T-helper 1 cell (primary cell): ENCODE data around the gene NAV2.
"Not testable (repeated sequence)": the region's sequence is repeated elsewhere in the genome, so short reads cannot be mapped to it uniquely, and the experiment has no call there.

ENCODE experiments used
- DNase-seq, 5 donors: peaks; one replicate each; pipeline ENCODE4 v3.0.0-alpha.2; 2012 to 2020

NAV2 gene

GRCh38 chr11:20105427-20105826 is 392.8 kb downstream of the NAV2 start:
- no peak for DNase-seq

- DNase-seq: no peak
These were observed 397.3 kb downstream of the NAV2 start for GRCh38 chr11:20109731-20110445.

- peak in 2 of 5 donors; percentile 12 to 45 for DNase-seq
These were observed 398.5 kb downstream of the NAV2 start for GRCh38 chr11:20110908-20111669.

GRCh38 chr11:20111871-20112270 is 399.2 kb downstream of the NAV2 start:
- DNase-seq: no peak

GRCh38 chr11:20112291-20113148 is 399.9 kb downstream of the NAV2 start:
- DNase-seq: peak in 1 of 5 donors; percentile 7

GRCh38 chr11:20113149-20113438 is 400.5 kb downstream of the NAV2 start:
- no peak for DNase-seq

GRCh38 chr11:20114588-20114987 is 402.0 kb downstream of the NAV2 start:
- DNase-seq: no peak

GRCh38 chr11:20116825-20117224 is 404.2 kb downstream of the NAV2 start:
- DNase-seq: no peak

GRCh38 chr11:20117291-20117690 is 404.7 kb downstream of the NAV2 start:
- no peak for DNase-seq

- DNase-seq: no peak
These were observed 405.6 kb downstream of the NAV2 start for GRCh38 chr11:20118209-20118608.

GRCh38 chr11:20119315-20119714 is 406.7 kb downstream of the NAV2 start:
- DNase-seq: no peak

GRCh38 chr11:20120134-20120925 is 407.7 kb downstream of the NAV2 start:
- no peak for DNase-seq

GRCh38 chr11:20122131-20122530 is 409.5 kb downstream of the NAV2 start:
- no peak for DNase-seq

- DNase-seq: no peak
These were observed 413.3 kb downstream of the NAV2 start for GRCh38 chr11:20125927-20126326.

GRCh38 chr11:20126724-20127123 is 414.1 kb downstream of the NAV2 start:
- DNase-seq: no peak

- DNase-seq: peak; percentile 39 to 69 (median 55)
These were observed 415.3 kb downstream of the NAV2 start for GRCh38 chr11:20127671-20128527.

- not testable (repeated sequence) for DNase-seq
These were observed 415.8 kb downstream of the NAV2 start for GRCh38 chr11:20128528-20128825.

GRCh38 chr11:20129665-20130064 is 417.0 kb downstream of the NAV2 start:
- no peak for DNase-seq

GRCh38 chr11:20131788-20132666 is 419.4 kb downstream of the NAV2 start:
- peak in 2 of 5 donors; percentile 22 to 25 for DNase-seq

- DNase-seq: no peak
These were observed 420.0 kb downstream of the NAV2 start for GRCh38 chr11:20132667-20133039.
